Activated T-helper 1 cell treated with Interleukin-2 at 50 U/mL for 16 hours (primary cell): ENCODE data around the gene DNAI4.

Experiments used
- DNase-seq: peaks from one replicate; pipeline ENCODE4 v3.0.0-alpha.2; 2020; ENCODE audit warnings: low read depth

Gene DNAI4

DNA sequence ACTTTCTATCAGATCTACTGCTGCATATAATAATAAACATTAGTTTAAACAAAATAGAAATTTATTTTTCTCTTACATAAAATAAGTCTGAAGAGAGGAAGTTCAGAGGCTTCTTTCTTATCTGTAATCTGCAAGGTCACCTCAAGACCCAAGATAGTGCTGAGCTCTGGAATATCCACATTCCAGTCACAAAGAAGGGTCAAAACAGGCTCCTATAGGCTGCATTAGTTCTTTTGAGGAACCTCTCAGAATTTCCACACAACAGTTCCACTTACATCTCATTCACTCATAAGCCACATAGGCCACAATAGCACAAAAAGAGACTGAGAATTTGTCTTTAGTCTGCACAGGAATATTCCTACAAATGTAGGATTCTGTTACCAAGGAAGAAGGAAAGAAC lies 157.0 kb downstream of the DNAI4 start:
- DNase-seq = no peak

DNA sequence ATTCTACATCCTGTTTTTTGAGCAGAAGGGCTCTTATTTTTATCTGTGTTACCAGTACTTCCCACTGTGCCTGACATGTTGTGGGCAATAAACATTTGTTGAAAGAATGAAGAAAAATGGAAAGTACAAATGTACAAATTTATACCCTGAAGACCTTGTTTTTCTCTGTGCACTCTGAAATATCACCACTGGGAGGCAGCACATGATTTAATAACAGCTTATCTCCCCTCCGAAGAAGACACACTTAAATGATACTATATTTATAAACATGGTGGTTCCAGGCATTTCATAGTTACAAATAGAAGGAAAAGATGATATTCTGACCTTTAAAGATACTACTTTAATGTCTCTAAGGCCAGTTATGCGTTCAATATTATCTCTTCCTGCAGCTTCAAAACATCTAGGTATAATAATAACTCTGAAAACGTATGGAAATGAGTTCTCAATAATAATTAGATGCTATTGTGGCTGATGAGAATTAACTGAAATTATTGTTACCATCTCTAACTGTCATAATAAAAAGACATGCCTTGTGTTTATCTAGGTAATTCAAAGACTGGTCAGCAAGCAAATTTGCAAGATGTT lies 159.6 kb downstream of the DNAI4 start:
- no peak for DNase-seq
